ENCODE data around the gene CTSW.

CTSW gene

DNA sequence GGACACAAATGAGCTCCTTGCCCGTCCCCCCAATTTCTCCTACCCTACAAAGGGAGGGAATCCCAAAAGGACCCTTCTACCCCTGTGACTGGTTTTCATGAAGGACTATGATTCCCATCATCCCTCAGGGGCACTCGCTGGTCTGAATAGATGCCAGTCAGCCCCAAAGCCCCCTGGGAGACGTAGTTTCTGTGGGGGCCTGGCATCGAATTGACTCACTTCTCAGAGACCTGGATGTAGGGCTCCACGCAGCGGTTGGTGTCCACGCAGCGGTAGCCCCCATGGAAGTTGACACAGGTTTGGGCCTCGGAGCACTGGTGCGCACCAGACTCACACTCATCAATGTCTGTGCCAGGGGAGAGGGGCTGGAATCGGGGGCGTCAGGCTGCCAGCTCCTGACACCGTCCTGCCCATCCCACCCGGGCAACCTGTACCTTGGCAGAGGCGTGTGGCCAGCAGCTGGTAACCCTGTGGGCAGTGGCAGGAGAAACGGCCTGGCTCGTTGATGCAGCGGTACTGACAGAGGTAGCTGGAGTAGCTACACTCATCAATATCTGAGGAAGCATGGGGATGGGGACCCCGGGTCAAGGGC, 11.5 kb upstream of the CTSW start:
- DNase-seq, result no peak

DNA sequence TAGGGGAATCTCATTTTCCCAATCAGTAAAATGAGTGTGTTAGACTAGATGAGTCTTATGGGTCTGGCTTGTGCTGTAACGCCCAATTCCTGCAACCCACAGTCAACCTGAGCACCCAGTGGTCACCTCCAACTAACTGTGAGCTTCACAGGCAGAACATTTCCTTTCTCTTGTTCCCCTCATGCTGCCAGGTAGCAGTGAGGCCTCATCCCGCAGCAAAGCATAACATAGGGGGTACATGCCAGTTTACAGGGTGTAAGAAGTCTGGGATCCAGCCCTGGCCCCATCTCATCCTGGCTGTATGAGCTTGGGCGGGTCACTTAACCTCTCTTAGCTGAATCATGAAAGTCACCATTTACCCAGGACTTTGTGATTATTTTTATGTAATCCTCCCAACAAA, 10.7 kb upstream of the CTSW start:
- DNase-seq, result no peak

DNA sequence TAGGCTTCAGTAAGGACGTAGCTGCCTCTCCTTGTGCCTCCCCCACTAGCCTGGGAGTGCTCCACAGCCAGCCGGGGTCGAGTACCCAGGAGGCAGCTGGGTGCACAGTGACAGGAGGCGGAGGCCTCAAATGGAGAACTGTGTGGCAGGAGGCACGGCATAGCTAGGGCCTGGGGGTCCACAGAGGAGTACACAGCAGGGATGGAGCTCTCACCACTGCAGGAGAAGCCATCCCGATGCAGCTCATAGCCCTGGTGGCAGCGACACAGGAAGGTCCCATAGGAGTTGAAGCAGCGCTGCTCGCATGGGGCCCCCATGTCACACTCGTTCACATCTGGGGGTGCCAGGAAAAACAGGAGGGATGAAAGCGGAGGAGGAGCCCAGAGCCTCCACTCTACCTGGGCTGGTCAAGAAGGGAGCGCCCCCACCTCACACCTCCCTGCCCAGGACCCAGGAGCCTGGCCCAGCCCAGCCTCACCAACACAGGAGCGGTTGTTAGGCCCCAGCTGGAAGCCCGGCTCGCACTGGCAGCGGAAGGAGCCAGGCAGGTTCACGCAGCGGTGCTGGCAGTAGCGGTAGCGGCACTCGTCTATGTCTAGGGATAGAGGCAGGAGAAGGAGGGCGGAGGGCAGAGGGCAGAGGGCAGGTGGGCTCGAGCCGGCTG, 9.9 kb upstream of the CTSW start:
- DNase-seq, result no peak

DNA sequence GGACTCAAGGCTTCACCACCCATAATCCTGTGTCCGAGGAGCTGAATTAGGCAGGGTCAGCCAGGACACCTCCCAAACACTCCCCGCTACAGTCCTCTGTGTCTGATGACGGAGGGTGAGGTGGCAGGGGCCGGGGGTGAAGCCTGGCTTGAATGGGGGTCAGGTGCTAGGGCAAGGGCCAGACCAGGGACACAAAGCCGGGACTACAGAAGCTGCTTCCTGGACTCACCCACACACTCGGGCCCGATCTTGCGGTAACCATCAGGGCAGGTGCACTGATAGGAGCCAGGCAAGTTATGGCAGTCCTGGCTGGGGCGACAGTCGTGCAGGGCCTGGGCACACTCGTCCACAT, 9.4 kb upstream of the CTSW start:
- no peak for DNase-seq

DNA sequence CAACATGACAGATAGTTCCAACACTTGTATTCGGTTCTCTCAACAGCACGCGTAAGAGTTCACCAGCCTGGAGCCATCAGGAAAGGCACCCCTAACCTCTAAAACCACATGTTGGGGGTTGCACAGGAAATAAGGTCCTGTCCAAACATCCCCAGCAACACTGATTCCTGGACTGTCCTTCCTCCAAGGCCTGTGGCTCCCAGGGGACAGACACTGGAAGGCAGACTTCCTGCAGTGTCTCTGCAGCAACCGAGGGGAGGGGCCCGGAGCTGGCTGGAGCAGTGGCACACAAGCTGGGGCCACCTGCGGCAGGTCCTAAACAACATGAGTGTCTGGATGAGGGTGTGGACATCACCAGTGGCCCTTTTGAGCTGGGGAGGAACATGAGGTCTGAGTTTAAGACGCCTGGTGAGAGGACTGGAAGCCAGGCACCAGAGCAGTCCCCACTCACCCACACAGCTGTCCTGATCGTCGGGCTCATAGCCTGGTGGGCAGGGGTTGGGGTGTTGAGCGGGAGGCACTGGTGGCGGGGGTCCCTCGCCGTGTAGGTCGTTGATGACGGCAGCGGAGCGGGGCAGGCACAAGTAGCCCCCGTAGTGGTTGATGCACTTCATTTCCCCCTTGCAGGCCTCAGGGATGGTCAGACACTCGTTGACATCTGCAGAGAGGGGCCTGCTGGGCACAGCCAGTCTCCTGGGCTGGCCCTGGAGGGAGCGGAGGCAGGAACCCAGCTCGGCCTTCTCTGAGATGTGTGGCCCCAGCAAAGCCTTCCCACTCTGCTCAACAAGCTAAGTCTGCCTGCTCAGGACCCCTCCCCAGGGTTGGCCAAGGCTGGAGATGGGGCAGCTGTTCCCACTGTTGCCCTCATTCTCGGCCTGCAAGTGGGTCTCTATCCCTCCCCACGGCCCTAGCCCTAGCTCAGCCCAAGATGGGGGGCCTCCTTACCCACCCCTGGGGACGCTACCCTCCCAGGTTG, 8.6 kb upstream of the CTSW start:
- DNase-seq, result peak; percentile 47

DNA sequence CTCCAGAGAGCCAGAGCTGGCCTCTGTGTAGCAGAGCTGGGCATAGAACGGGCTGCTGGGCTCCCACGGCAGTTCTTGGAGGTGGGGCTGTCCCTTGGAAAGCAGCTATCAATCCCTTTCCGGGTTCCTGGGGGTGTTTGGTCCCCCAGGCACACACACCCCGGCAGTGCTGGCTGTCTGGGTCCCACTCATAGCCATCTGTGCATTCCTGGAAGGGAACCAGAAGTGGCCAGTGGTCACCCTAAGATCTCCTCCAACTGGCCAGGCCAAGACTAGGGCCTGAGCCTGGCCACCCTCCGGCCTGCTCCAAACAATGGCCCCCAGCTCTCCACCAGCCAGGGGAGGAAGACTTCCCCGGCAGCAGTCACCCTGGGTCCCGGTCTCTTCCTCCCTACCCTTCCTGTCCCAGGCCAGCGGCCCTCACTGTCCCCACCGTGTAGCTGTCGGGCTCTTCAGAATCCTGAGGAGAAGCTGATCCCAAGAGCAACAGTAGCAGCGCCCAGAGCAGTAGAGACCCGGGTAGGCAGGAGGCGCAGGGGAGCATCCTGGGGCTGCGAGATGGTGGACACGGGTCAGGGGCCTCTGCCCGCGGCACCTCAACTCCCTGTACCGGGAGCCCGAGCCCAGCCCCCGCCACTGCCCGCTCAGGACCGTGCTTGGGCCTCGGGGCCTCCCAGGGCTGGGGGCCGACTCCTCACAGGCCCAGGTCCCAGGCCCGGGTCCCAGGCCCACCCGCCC, 7.7 kb upstream of the CTSW start:
- DNase-seq, result no peak

DNA sequence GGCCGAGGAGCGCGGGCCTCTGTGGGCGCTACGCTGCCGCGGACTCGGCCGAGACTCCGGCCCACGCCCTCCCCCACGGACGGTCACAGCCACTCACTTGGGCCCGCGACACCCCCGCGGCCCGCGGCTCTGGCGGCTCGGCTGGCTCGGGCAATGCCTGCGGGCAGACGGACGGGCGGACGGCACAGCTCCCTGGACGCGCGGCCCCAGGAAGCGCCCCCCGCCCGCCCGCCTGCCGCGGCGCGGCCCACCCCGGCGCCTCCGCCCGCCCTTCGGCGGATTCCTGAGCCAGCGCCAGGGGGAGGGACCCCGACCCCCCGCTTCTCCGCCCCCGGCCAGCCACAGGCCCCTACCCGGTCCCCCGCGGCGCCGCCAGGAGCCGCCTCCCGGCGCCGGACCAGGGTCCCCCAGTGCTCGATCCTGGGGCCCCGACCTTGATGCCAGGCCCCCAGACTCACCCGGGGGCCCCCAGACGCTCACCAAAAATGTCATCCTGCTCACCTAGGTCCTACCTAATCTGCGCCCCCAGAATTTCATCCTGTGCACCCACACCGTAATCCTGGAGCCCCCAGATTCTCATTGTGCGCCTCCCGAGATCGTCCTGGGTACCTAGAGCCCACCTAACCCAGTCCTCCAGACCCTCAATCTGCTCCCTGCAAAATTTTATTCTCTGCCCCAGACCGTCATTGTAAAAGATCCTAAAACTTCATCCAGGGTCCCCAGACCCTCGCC, 6.9 kb upstream of the CTSW start, which contains the start of gene EFEMP2:
Gene EFEMP2 (minus strand): TSS at position 215 of the 732 bp plus-strand sequence. CDS start 446 bp downstream, outside the sequence.
- DNase-seq, result no peak

DNA sequence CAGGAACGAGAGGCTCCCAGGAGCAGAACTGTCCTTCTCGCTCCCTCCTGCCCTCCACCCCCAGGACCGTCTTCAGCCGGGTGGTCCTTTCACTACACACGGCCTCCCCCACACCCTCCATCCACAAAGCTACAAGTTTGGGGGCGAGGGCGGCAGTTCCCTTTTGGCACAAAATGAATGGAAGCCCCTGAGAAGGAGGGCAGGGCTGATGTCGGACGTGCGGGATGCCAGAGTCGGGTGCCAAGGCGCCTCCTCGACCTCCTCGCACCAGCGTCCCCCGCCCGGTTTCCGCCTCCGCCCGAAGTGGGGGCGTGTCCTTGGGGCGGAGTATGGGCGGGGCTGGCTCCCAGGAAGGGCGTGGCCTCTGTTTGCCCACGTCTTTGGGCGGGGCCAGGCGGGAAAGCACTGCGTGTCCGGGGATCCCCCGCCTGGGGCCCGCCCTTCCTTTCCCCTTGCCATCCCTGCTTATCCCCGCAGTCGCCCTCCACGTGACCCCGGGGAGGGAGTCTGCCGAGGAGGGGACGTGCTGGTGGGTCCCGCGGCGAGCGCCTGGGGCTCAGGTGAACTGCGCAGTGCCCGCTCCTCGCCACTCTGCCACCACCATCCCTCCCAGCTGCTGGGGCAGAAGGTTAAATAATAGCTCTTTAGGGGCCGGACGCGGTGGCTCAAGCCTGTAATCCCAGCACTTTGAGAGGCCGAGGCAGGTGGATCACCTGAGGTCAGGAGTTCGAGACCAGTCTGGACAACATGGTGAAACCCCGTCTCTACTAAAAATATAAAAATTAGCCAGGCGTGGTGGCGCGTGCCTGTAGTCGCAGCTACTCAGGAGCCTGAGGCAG, 6.1 kb upstream of the CTSW start:
- DNase-seq, result peak; percentile 80

DNA sequence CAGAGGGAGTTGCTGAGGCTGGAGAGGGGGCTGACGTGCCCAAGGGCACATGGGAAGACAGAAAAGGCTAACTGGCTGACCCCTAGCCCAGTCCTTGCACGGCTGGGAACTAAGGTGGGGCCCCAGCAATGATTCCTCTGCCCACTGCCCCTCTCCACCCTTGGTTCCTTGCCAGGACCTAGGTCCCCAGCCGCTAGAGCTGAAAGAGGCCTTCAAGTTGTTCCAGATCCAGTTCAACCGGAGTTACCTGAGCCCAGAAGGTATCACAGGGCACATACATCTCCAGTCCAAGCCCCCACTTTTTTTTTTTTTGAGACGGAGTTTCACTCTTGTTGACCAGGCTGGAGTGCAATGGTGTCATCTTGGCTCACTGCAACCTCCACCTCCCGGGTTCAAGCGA, 390 bp downstream of the CTSW start:
- DNase-seq, result no peak

DNA sequence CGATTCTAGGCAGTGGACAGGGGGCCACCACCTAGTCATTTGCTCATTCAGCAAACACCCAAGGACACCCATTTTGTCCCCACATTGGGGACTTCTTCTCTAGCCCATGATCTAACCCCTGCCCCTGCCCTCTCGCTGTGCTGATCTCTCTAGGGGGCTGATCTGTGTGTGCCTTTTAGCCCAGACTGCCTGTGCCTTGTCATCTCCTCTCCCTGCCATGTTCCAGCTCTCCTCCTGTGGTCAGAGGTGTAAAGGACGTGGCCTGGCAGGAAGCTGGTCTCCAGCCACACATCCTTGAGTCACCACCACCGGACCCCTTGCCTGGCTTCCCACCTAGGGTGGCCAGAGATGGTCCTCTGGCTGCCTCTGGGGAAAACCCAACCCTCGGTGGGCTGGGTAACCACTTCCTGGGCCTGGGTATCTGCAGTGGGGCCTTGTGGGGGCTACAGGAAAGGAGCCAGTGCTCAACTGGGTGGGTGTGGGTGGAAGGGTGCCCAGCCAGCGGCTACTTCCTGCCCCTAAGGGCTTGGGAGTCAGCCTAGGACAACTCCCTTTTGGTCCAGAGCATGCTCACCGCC, 1.3 kb downstream of the CTSW start:
- no peak for DNase-seq

DNA sequence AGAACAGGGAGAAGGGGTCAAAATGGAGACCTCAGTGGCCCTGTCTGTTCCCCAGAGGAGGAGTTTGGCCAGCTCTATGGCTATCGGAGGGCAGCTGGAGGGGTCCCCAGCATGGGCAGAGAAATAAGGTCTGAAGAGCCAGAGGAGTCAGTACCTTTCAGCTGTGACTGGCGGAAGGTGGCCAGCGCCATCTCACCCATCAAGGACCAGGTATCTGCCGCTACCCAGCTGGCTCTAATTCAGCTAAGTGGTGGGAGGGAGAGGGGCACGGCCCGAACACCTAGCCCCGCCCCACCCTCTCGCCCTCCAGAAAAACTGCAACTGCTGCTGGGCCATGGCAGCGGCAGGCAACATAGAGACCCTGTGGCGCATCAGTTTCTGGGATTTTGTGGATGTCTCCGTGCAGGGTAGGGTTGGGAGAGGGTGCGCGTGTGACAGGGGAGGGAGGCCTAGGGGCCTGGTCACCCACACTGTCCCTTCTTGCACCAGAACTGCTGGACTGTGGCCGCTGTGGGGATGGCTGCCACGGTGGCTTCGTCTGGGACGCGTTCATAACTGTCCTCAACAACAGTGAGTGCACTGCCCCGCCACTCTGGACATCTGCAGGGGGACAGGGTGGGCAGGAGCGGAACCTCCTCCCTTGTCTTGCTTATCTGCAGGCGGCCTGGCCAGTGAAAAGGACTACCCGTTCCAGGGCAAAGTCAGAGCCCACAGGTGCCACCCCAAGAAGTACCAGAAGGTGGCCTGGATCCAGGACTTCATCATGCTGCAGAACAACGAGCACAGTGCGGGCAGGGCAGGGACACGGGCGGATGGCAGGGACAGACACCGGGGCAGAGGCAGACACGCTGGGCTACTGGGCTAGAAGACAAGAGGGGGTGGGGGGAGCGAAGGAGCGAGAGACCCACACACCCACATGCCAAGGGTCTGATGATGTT, 2.8 kb downstream of the CTSW start:
- DNase-seq, result no peak

DNA sequence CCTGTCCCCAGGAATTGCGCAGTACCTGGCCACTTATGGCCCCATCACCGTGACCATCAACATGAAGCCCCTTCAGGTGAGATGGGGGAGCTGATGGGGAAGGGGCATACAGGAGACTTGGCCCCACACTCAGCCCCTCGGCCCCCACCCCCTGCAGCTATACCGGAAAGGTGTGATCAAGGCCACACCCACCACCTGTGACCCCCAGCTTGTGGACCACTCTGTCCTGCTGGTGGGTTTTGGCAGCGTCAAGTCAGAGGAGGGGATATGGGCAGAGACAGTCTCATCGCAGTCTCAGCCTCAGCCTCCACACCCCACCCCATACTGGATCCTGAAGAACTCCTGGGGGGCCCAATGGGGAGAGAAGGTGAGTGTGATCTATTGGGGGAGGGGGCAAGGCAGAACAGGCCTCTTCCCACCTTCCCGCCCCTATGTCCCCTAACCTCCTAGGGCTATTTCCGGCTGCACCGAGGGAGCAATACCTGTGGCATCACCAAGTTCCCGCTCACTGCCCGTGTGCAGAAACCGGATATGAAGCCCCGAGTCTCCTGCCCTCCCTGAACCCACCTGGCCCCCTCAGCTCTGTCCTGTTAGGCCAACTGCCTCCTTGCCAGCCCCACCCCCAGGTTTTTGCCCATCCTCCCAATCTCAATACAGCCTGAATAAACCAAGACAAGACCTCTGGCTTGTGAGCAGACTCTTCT, 3.6 kb downstream of the CTSW start:
- no peak for DNase-seq

DNA sequence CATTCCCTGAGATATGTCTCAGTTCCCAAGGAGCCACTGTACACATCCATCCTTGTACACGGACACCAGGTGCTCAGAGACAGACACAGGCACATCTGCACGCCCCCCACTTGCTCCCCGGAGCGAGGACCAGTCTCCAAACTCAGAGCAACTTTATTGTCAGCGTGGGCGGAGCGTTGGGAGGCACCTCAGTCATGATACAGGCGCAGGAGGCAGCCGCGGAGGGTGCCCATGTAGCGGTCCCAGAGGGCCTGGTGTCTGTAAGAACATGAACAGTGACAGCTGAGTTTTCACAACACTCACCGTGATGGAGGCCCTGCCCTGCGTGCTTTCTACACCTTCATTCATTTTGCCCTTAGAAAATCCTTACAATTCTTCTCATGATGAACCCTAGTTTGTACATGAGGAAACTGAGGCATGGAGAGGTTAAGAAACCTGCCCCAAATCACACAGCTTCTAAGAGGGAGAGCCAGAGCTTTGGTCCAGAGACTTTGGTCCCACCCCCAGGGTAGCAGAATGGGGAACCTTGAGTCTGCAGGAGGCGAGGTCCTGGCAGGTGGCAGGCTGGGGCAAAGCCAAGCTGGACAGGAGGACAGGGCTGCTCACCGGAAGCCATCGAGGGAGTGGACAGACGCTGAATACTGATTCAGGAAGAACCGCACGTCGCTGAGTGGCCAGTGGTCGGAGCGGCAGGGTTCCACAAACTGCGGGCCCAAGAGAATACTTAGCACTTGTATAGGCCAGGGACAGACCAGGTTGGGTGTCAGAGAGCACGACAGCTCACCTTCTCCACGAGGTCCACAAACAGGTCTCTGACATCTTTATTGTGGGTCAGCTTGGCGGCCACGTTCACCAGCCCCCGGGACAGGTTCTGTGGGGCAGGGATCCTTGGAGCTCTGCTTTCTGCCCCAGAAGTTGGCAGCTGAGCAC, 4.4 kb downstream of the CTSW start:
- no peak for DNase-seq

DNA sequence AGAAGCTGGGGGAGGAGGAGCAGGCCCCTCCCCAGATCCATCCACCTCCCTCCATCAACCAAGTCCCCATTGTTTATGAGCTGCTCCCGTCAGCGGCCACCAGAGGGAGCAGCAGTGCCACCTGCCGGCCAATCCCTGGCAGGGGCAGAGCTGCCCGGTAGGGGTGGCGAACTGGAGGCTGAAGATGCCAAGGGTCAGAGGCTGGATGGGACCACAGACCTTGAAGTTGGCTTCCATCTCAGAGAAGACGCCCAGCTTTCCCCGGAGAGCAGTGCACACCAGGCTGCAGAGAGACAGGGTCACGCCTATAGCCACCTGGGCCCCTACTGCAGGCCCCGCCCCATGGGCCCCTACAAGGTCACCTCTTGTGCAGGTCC, 5.1 kb downstream of the CTSW start:
- DNase-seq, result peak; percentile 61

DNA sequence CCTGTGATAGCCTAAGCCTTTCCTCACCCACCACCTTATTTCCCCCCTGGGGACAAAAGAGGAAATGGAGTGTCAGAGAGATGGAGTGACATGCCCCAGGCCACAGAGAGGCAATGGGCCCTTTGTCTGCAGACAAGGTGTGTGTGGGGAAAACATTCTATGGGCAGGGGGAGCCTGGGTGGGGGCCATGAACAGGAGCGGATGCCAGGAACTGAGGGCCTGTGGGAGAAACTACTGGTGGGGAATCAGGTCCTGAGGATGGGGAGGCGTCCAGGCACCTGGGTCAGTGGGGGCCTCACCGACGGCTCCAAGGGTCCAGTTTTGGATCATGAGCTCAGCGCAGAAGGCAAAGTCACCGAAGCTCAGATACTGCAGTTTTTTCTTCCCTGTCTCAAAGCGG, 5.6 kb downstream of the CTSW start:
- DNase-seq, result no peak

DNA sequence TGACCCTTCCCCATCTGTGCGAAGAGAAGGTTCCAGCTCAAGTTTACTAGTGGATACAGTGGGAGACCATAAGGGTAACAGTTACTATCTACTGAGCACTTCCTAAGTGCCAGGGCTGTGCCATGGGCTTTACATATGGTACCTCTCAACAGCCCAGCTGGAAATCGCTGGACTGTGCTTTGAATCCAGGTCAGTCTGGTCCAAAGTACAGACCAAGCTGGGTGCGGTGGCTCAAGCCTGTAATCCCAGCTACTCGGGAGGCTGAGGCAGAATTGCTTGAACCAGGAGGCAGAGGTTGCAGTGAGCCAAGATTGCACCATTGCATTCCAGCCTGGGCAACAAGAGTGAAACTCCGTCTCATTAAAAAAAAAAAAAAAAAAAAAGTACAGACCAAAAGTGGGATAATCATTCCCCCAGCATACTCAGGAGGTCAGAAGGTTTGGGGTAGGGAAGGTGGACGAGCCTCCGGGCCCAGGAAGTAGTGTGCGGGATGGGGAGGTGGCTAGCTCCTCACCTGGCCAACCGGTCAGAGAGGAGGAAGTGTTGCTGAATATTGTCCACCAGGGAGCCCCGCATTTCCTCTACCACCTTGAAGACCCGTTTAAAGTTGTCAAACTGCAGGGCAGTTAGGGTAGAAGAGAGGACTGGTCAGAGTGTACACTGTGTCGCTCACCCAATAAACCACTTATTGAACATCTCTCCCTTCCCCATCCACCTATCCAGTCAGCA, 6.3 kb downstream of the CTSW start:
- DNase-seq, result no peak

Data from MV-4-11 (cell line).